HS-27A (cell line): ENCODE measurements around the gene PPAT.
"Not testable (repeated sequence)": the region's sequence is repeated elsewhere in the genome, so short reads cannot be mapped to it uniquely, and the experiment has no call there.

Source experiments
- DNase-seq: peaks from one replicate; pipeline ENCODE4 v3.0.0-alpha.2; 2012; ENCODE audit warnings: low read depth, missing footprints

The PPAT gene

GRCh38 chr4:56435140-56435926 lies at the start of gene PPAT:
TSS of gene PPAT (minus strand) at chr4:56435615. CDS start at chr4:56435477, 138 bp downstream.
- DNase-seq, result peak; percentile 92

GRCh38 chr4:56480691-56481090 lies 45.3 kb upstream of the PPAT start:
- DNase-seq, result no peak

DNA sequence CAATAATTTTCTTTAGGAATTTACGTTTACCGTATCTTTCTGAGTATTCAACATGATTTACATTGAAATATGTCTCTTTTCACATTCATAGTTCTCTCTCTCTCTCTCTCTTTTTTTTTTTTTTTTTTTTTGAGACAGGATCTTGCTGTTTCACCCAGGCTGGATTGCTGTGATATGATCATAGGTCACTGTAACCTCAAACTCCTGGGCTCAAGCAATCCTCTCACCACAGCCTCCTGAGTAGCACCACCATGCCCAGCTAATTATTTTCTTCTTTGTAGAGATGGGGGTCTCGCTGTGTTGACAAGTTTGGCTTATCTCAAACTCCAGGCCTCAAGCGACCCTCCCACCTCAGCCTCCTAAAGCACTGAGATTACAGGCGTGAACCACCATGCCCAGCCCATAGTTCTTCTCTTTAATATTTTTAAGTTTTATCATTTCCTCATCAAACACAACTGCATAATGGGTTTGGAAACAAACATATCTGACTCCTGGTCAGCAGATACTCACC lies 41.8 kb upstream of the PPAT start:
- DNase-seq, result no peak

- DNase-seq, result no peak
Measured at GRCh38 chr4:56475917-56476316, 40.5 kb upstream of the PPAT start.

DNA sequence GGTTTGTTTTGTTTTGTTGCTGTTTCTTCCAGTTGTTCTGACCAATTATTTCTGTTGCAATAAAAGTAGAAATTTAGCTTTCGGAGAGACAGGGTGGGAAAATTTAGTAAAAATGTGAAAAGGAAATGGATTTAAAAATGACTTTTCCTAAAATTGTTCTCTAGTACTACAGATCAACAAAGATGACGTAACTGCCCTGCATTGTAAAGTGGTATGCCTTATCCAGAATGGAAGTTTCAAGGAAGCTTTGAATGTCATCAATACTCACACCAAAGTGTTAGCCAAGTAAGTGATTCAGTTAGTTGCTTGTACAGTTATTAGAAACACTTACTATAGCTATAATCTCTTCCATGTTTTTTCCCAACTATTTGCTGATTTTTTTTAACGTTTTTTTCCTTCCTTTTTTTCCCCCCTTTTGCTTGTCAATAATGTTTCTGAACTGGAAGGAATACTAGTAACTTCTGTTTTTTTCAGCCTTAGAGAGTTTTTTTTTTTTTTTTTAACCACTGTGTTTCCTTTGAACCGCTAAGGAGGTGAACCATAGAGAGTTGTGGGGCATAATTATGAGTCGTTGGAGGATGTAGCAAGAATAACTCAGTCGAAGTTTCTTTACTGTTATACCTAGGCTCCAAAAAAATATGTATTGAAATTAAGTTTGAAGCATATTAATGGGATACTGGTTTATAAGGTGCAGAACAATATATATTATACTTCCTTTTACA lies 34.2 kb upstream of the PPAT start:
- no peak for DNase-seq

DNA sequence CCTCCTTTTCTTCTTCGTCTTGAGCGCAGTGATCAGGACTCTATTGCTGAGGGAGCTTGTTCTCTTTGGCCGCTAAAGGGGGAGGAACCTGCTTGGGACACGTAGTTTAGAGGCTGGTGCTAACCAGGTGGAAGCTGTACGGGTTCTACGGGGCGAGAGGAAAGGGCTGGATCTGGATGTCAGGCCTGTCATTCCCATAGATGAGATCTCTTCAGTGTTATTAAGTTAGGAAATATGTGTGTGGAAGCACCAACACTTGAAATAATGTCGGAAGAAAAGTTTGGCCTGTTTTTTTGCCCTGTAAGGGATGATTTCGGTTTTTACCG lies 32.6 kb upstream of the PPAT start:
- no peak for DNase-seq

- DNase-seq, result peak; percentile 54
Measured at GRCh38 chr4:56467284-56468096, 32.1 kb upstream of the PPAT start, which contains the start of gene SRP72. TSS of gene SRP72 (plus strand) at chr4:56467617. CDS start at chr4:56467636, 19 bp downstream.

DNA sequence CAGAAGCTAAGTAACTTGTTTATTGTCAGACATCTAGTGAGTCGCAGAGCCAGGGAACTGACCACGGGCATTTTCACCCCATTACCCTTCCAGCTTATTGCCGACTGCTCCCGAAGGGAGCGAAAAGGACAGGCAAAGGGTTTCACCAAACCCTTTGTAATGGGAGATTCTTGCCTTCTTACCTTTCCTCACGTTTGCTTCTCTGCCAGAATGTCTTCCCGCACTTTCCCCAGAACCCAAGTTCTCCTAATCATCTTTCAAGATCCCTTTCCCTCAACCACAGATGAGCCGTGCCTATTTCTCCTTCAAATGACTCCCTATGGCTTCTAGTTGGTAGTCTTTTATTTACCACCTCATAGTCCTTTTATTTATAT lies 31.5 kb upstream of the PPAT start:
- DNase-seq, result no peak

- peak; percentile 64 for DNase-seq
Measured at GRCh38 chr4:56466296-56466761, 30.9 kb upstream of the PPAT start.

GRCh38 chr4:56465599-56466295 lies 30.3 kb upstream of the PPAT start:
- no peak for DNase-seq

- no peak for DNase-seq
Measured at GRCh38 chr4:56464581-56464980, 29.2 kb upstream of the PPAT start.

- DNase-seq, result no peak
Measured at GRCh38 chr4:56463711-56464110, 28.3 kb upstream of the PPAT start.

DNA sequence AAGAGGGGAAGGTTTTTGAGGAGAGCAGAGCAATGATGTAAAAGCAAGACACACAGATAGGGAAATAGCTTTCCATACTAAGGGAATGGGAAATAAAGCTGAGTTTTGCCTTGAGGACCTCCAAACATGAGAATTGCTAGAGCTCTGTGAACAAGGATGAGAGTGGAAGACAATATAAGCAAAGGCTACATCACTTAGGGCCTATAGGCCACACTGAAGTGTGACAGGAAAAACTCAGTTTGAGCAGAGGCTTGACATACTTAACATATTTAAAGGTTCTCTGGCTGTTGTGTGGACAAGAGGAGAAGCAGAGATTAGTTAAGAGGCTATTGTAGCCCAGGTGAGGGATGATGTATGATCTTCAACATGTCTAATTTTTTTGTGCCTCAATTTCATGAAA lies 26.7 kb upstream of the PPAT start:
- no peak for DNase-seq

- no peak for DNase-seq
Measured at GRCh38 chr4:56460085-56460484, 24.7 kb upstream of the PPAT start.

GRCh38 chr4:56450342-56450741 lies 14.9 kb upstream of the PPAT start:
- no peak for DNase-seq

- not testable (repeated sequence) for DNase-seq
Measured at GRCh38 chr4:56449475-56449874, 14.1 kb upstream of the PPAT start.

GRCh38 chr4:56448301-56448700 lies 12.9 kb upstream of the PPAT start:
- DNase-seq, result no peak

- no peak for DNase-seq
Measured at GRCh38 chr4:56445699-56446098, 10.3 kb upstream of the PPAT start.

GRCh38 chr4:56444719-56445118 lies 9.3 kb upstream of the PPAT start:
- no peak for DNase-seq

DNA sequence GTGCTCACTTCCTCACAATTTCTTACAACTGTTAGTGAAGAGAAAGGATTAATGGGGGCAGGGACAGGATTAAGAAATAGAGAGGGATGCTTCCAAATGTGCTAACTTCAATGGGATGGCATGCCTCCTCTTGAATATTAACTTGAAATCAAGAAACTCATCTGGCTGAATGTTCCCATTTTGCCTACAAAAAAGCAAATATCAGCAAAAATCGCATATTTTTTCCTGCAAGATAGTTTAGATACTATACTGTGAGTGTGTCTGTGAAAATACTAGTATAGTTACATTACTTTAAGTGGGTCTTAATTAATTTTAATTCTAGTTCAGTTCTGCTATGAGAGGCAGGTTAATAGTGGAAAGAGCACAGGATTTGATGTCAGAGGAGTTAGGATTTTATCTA lies 5.6 kb upstream of the PPAT start:
- no peak for DNase-seq

GRCh38 chr4:56438766-56439165 lies 3.4 kb upstream of the PPAT start:
- no peak for DNase-seq
